Measurements from ENCODE around the gene MRRF.
A peak's percentile ranks its signal among the peaks of the same experiment; 100 is the strongest.

Gene MRRF

GRCh38 chr9:122333169-122333808 lies 68.6 kb downstream of the MRRF start:
- no peak for DNase-seq

GRCh38 chr9:122334916-122335315 lies 70.2 kb downstream of the MRRF start:
- no peak for DNase-seq

GRCh38 chr9:122336189-122336588 lies 71.5 kb downstream of the MRRF start:
- DNase-seq = no peak

GRCh38 chr9:122336866-122337555 lies 72.3 kb downstream of the MRRF start:
- DNase-seq = no peak

GRCh38 chr9:122337556-122337929 lies 72.9 kb downstream of the MRRF start:
- no peak for DNase-seq

- no peak for DNase-seq
These were observed 73.9 kb downstream of the MRRF start for GRCh38 chr9:122338536-122338935.

- no peak for DNase-seq
These were observed 74.3 kb downstream of the MRRF start for GRCh38 chr9:122338994-122339393.

- no peak for DNase-seq
These were observed 74.9 kb downstream of the MRRF start for GRCh38 chr9:122339579-122339978.

- no peak for DNase-seq
These were observed 75.5 kb downstream of the MRRF start for GRCh38 chr9:122340161-122340560.

GRCh38 chr9:122342323-122343050 lies 77.8 kb downstream of the MRRF start:
- DNase-seq = no peak

- peak; percentile 48 for DNase-seq
These were observed 82.0 kb downstream of the MRRF start for GRCh38 chr9:122346478-122347347.

GRCh38 chr9:122347348-122348287 lies 82.9 kb downstream of the MRRF start:
- no peak for DNase-seq

GRCh38 chr9:122348288-122348777 lies 83.7 kb downstream of the MRRF start:
- DNase-seq = no peak

GRCh38 chr9:122348791-122349190 lies 84.1 kb downstream of the MRRF start:
- DNase-seq = no peak

- DNase-seq = no peak
These were observed 84.5 kb downstream of the MRRF start for GRCh38 chr9:122349201-122349600.

- peak; percentile 87 for DNase-seq
These were observed 86.1 kb downstream of the MRRF start for GRCh38 chr9:122350577-122351355.

GRCh38 chr9:122354536-122355199 lies 90.0 kb downstream of the MRRF start:
- no peak for DNase-seq

GRCh38 chr9:122355336-122355875 lies 90.7 kb downstream of the MRRF start:
- no peak for DNase-seq

- no peak for DNase-seq
These were observed 91.9 kb downstream of the MRRF start for GRCh38 chr9:122356627-122357026.

- no peak for DNase-seq
These were observed 96.2 kb downstream of the MRRF start for GRCh38 chr9:122360891-122361290.

Measured in left hindlimb (tissue), 1 donor.